ENCODE results near the gene STXBP4.

The STXBP4 gene

GRCh38 chr17:55175788-55176427 lies 207.3 kb downstream of the STXBP4 start:
- DNase-seq, result peak; percentile 46 to 91

DNA sequence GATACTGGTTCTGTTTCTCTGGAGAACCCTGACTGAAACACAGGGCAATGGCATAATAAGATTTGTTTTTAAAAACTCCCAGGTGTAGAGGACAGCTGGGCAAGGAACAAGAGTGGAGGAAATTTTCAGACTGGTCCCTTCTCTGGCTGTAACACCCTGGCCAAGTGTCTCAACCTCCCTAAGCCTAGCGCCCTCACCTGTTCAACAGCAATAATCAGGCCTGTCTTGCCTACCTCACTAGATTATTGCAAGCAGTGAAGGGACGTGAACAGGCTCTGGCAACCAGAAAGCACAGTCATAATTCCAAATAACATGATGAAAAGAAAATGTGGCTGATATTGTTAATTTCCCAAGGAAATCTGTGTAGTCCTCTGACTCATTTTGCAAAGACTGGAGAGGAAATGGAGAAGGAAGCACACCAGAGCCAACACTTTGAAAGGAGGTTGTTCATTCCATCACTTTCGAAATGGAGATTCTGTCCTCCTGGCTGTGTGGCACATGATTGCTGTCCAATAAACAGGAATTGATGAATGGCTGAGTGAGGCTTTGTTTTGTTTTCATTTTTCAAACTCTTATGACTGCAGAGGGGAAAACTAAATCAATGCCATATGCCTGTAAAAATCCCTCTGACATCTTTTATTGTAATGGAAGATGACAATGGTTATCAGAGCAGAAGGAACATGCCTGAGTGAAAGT lies 208.7 kb downstream of the STXBP4 start:
- peak in 1 of 2 experiments; percentile 15 for DNase-seq

DNA sequence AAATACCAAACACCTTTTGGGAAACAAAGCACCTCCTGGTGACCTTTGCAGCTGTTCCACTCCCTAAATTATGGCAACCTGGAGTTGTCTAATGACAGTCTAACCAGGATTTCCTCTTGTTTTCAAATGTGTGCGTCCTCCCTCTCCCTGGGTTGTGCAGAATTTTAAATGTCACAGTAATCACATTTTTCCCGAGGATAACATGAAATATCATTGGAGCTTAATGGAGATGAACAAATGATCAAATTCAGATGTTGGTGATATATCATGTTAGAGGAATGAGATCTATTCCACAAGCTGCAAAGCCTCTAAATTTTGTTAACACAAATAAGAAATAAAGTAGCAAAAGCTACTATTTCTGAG lies 209.3 kb downstream of the STXBP4 start:
- no peak for DNase-seq

DNA sequence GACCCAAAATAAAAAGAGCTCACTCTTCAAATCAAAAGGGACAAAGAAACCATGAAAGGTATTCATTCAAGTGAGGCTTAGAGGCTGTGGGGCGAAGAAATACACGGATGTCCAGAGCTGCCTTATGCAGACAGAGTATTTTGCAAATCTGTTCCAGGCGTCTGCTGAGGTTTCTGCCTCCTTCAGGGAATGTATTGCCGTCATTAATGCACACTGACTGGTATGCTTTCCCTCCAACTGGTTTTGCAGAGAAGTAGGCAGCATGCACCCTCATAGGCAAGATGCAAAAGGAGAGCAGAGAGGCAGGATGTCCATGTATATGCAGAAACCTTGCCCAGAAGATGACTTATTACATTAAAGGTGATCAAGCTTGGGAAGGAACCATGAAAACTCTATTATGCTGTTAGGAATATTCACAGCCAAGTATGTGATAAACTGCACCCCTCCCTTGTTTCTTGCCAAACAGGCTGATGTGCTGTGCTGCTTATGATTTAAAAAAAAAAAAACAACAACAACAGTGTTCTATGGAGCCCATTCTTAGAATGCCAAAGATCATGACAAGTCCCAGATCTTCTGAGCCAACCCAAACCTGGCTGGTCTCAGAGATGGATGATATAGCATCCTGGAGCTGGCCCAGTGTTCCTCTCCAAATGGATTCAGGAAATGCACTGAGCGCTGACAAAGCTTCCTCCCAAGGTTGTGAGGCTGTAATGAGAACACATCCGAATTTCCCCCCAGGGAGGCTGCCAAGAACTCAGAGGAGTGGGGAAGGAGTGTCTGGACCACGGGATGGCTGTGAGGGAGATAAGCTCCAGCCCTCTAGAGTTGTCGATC lies 218.6 kb downstream of the STXBP4 start:
- no peak for DNase-seq

GRCh38 chr17:55190748-55191147 lies 222.2 kb downstream of the STXBP4 start:
- no peak for DNase-seq

- peak; percentile 21 to 75 for DNase-seq
These were observed 230.3 kb downstream of the STXBP4 start for GRCh38 chr17:55198690-55199370.

- no peak for DNase-seq
These were observed 232.3 kb downstream of the STXBP4 start for GRCh38 chr17:55200904-55201303.

GRCh38 chr17:55201308-55201932 lies 232.9 kb downstream of the STXBP4 start:
- DNase-seq, result no peak

DNA sequence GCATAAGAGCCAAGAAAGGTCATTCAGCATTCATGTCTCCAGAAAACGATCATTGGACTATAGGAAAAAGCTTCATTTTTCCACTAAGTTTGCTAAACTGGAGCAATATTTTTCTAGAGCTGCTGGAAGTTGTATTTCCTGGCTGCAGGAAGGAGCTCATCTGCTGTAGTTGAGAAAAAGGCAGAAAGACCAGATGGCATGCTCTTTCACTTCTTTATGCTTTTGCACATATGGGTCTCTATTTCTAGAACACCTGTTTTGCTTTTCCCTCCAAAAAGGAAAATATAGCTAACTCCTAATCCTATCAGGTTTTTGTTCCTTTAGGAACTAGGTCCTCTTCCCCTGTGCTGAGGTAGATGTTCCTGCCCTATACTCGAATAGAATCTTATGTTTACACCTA lies 234.3 kb downstream of the STXBP4 start:
- peak; percentile 55 to 90 for DNase-seq

DNA sequence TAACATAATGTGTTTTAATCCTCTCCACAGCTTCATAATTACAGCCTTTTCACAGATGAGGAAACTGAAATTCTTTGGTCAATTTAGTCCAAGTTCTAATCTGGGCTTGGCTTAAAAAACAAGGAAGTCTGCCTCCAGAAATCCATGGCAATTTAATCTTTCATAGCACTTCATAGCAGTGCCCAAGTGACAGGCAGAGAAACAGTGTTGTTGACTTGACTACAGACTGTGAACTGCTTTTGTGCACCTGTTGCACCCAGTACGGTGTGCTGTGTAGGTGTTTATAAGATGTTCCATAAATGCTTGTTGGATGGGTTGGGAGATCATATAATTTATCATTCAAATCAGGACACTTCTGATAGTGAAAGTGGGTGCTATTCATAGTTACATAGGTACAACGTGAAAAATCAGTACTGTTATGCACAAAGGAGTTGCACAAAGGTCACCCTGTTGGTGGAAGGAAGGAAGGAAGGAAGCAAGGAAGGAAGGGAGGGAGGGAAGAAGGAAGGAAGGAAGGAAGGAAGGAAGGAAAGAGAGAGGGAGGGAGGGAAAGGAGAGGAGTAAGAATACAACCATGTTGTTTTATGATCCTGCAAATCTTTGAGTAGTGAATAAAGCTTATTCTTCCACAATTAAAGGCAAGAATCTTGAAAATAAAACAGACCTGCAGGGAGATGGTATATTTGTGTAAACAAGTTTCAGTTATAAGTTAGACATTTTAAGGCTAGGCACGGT lies 239.7 kb downstream of the STXBP4 start:
- no peak for DNase-seq

DNA sequence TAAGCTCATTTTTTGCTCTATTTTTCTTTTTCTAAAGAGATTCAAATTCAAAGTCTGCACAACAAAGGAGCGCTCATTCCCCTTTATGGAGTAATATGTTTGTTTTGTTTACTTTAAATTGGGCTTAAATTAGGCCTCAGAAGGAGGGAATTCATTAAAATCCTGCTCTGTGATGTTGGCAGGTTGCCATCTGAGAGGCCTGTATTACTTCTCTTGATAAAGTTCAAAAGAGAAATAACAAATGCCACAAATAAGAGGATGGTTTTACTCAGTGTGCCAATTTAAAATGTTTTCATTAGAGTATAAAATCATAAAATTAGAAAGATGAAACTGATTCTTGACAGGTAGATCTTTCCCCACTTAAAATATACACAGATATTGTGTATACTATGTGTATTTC lies 241.7 kb downstream of the STXBP4 start:
- no peak for DNase-seq

- DNase-seq, result no peak
These were observed 244.3 kb downstream of the STXBP4 start for GRCh38 chr17:55212880-55213279.

DNA sequence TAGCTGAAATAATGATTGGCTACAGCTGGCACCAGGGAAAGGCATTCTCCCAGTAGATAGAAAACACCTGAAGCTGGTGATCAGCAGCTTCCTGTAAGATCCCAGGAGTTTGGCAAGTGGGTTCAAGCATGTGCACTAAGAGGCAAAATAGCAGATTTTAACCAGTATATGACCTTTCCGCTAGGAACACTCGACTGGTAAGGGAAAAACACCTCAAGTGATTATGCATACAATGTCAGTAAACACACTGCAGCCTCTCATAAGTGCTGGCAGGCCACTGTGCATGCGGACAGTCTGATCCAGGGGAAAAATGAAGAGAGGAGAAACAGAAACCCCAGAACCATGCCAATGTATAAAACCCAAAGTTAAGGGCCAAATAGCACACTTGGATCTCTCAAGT lies 247.1 kb downstream of the STXBP4 start:
- DNase-seq, result no peak

DNA sequence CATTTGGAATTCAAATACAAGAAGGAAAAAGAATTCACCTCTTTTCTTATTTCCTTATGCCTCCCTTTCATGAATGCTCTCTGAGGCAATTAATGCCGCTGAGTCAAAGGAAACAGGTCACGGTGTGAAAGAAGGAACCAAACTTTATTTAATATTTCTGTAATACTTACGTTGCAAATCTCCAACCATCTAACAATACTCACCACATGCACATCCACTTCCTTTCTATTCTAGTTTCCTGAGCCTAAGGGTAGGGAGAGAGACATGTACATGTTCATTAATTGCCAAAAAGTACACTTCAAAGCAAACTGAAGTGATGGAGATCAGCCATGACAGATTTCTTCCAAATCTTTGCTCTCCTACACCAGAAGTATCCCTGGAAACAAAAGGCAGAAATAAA lies 248.3 kb downstream of the STXBP4 start:
- DNase-seq, result no peak

- no peak for DNase-seq
These were observed 250.9 kb downstream of the STXBP4 start for GRCh38 chr17:55219459-55219858.

DNA sequence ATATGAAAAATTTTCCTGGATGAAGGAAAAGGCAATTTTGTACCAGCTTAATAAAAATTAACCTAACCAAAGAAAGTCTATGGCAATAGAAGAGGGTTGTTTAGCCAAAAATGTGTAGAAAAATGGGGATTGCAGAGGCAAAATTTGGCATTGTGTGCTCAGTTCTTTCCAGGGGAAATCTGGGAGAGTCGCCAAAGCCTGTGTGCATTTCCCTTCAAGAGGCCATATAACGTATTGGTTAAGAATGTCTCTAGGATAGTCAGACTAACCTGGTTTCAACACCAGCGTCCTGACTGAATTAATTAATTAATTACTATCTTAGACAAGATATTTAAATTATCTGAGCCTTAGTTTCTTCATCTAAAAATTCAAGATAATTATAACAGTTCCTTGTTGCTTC lies 251.4 kb downstream of the STXBP4 start:
- DNase-seq, result no peak
